ENCODE measurements around the gene CASK.

Gene CASK

GRCh38 chrX:41796046-41796445 lies 127.3 kb downstream of the CASK start:
- TF ChIP-seq EZH2 (IDR thresholded peaks at IDR 0.05; ENCODE audit: borderline replicate concordance, low read depth, low read length, severe bottlenecking) (no peak), CTCF (IDR thresholded peaks at IDR 0.05; ENCODE audit: borderline replicate concordance, extremely low read depth, low read length, poor library complexity, severe bottlenecking) (no peak)
- H3K4me2 ChIP-seq (ENCODE audit: insufficient read depth, low read length) = no peak overlapping the region
- H2AFZ ChIP-seq (ENCODE audit: low read depth, low read length) = no peak overlapping the region
- peaks cover 79% of the 10 kb centered on the region for H3K79me2 ChIP-seq (ENCODE audit: insufficient read depth, low read length)
- DNase-seq (no peak), ATAC-seq (ENCODE audit: insufficient read depth, low read depth) (peak; percentile 42; the same call in 2 of the 3 replicates)
- H3K4me1 ChIP-seq (ENCODE audit: insufficient read depth, low read length) = peaks cover 22% of the 10 kb centered on the region
- peaks cover 2% of the 10 kb centered on the region; the same call in 1 of the 2 replicates for H3K36me3 ChIP-seq (ENCODE audit: insufficient read depth, low read length)
- peaks cover 7% of the 10 kb centered on the region; the same call in 1 of the 2 replicates for H4K20me1 ChIP-seq (ENCODE audit: insufficient read depth, low read length)
- no peaks in the 10 kb centered on the region for H3K9me3 ChIP-seq (ENCODE audit: insufficient read depth, low read length, severe bottlenecking)
- H3K9ac ChIP-seq (ENCODE audit: low read depth, low read length) = no peak overlapping the region
- H3K4me3 ChIP-seq (ENCODE audit: low read depth in 1 of 2, low read length in 2 of 2) = no peak overlapping the region
- H3K27me3 ChIP-seq (ENCODE audit: insufficient read depth, low read length, poor library complexity) = no peaks in the 10 kb centered on the region
- H3K27ac ChIP-seq (ENCODE audit: low read length) = no peak overlapping the region

- no peaks in the 10 kb centered on the region for H3K4me1 ChIP-seq (ENCODE audit: insufficient read depth, low read length)
- H3K27ac ChIP-seq (ENCODE audit: low read length) = no peak overlapping the region
- H2AFZ ChIP-seq (ENCODE audit: low read depth, low read length) = no peak overlapping the region
- H3K79me2 ChIP-seq (ENCODE audit: insufficient read depth, low read length) = peaks cover 61% of the 10 kb centered on the region
- no peak overlapping the region for H3K9ac ChIP-seq (ENCODE audit: low read depth, low read length)
- peaks cover 22% of the 10 kb centered on the region for H3K36me3 ChIP-seq (ENCODE audit: insufficient read depth, low read length)
- no peaks in the 10 kb centered on the region for H3K9me3 ChIP-seq (ENCODE audit: insufficient read depth, low read length, severe bottlenecking)
- ATAC-seq (ENCODE audit: insufficient read depth, low read depth) (no peak), DNase-seq (no peak)
- H3K4me2 ChIP-seq (ENCODE audit: insufficient read depth, low read length) = no peak overlapping the region
- TF ChIP-seq EZH2 (IDR thresholded peaks at IDR 0.05; ENCODE audit: borderline replicate concordance, low read depth, low read length, severe bottlenecking) = no peak
- no peak for TF ChIP-seq CTCF (IDR thresholded peaks at IDR 0.05; ENCODE audit: borderline replicate concordance, extremely low read depth, low read length, poor library complexity, severe bottlenecking)
- H4K20me1 ChIP-seq (ENCODE audit: insufficient read depth, low read length) = 0 out of 2 replicates have a peak, but pooled peaks cover 3% of the 10 kb centered on the region
- H3K4me3 ChIP-seq (ENCODE audit: low read depth in 1 of 2, low read length in 2 of 2) = no peak overlapping the region
- no peaks in the 10 kb centered on the region for H3K27me3 ChIP-seq (ENCODE audit: insufficient read depth, low read length, poor library complexity)
Observed at GRCh38 chrX:41789374-41789773, 134.0 kb downstream of the CASK start.

GRCh38 chrX:41785685-41786084 lies 137.7 kb downstream of the CASK start:
- Histone ChIP-seq H3K4me3 (ENCODE audit: low read depth in 1 of 2, low read length in 2 of 2) (no peak overlapping the region), H4K20me1 (ENCODE audit: insufficient read depth, low read length) (no peaks in the 10 kb centered on the region), H3K4me1 (ENCODE audit: insufficient read depth, low read length) (no peaks in the 10 kb centered on the region), H3K4me2 (ENCODE audit: insufficient read depth, low read length) (no peak overlapping the region), H3K9me3 (ENCODE audit: insufficient read depth, low read length, severe bottlenecking) (no peaks in the 10 kb centered on the region), H3K9ac (ENCODE audit: low read depth, low read length) (no peak overlapping the region), H3K36me3 (ENCODE audit: insufficient read depth, low read length) (peaks cover 22% of the 10 kb centered on the region), H3K79me2 (ENCODE audit: insufficient read depth, low read length) (peaks cover 46% of the 10 kb centered on the region), H2AFZ (ENCODE audit: low read depth, low read length) (no peak overlapping the region), H3K27ac (ENCODE audit: low read length) (no peak overlapping the region), H3K27me3 (ENCODE audit: insufficient read depth, low read length, poor library complexity) (no peaks in the 10 kb centered on the region)
- ATAC-seq (ENCODE audit: insufficient read depth, low read depth) (no peak), DNase-seq (no peak)
- TF ChIP-seq CTCF (IDR thresholded peaks at IDR 0.05; ENCODE audit: borderline replicate concordance, extremely low read depth, low read length, poor library complexity, severe bottlenecking) = no peak
- TF ChIP-seq EZH2 (IDR thresholded peaks at IDR 0.05; ENCODE audit: borderline replicate concordance, low read depth, low read length, severe bottlenecking) = no peak

- H3K9me3 ChIP-seq (ENCODE audit: insufficient read depth, low read length, severe bottlenecking) = no peaks in the 10 kb centered on the region
- H3K4me3 ChIP-seq (ENCODE audit: low read depth in 1 of 2, low read length in 2 of 2) = no peak overlapping the region
- H3K27me3 ChIP-seq (ENCODE audit: insufficient read depth, low read length, poor library complexity) = no peaks in the 10 kb centered on the region
- no peaks in the 10 kb centered on the region for H4K20me1 ChIP-seq (ENCODE audit: insufficient read depth, low read length)
- H3K4me2 ChIP-seq (ENCODE audit: insufficient read depth, low read length) = no peak overlapping the region
- no peak for DNase-seq
- H3K4me1 ChIP-seq (ENCODE audit: insufficient read depth, low read length) = no peaks in the 10 kb centered on the region
- no peak overlapping the region for H3K27ac ChIP-seq (ENCODE audit: low read length)
- H3K9ac ChIP-seq (ENCODE audit: low read depth, low read length) = no peak overlapping the region
- peaks cover 41% of the 10 kb centered on the region for H3K79me2 ChIP-seq (ENCODE audit: insufficient read depth, low read length)
- TF ChIP-seq CTCF (IDR thresholded peaks at IDR 0.05; ENCODE audit: borderline replicate concordance, extremely low read depth, low read length, poor library complexity, severe bottlenecking) (peak; percentile 71), EZH2 (IDR thresholded peaks at IDR 0.05; ENCODE audit: borderline replicate concordance, low read depth, low read length, severe bottlenecking) (no peak)
- no peak overlapping the region for H2AFZ ChIP-seq (ENCODE audit: low read depth, low read length)
- peaks cover 18% of the 10 kb centered on the region for H3K36me3 ChIP-seq (ENCODE audit: insufficient read depth, low read length)
- peak; percentile 69 for ATAC-seq (ENCODE audit: insufficient read depth, low read depth)
Observed at GRCh38 chrX:41781500-41781899, 141.9 kb downstream of the CASK start.

All from DND-41 (cell line).